ENCODE data around the gene TGFBRAP1.

The TGFBRAP1 gene

GRCh38 chr2:105274046-105274445 is 55.5 kb downstream of the TGFBRAP1 start:
- Histone ChIP-seq H3K27me3 (ENCODE audit: insufficient read depth, poor library complexity, severe bottlenecking) (no peaks in the 10 kb centered on the region), H3K4me3 (replicated peaks; ENCODE audit: insufficient read depth, low read length) (no peak overlapping the region), H3K27ac (replicated peaks) (no peak overlapping the region)
- DNase-seq (ENCODE audit: low read depth in 1 of 2, low spot score in 1 of 2): no peak
- TF ChIP-seq SPI1 (IDR thresholded peaks at IDR 0.05; ENCODE audit: borderline replicate concordance, low read depth) (no peak), GABPA (IDR thresholded peaks at IDR 0.05; ENCODE audit: low read depth) (no peak), POLR2AphosphoS5 (IDR thresholded peaks at IDR 0.05; ENCODE audit: low read depth) (no peak), CTCF (IDR thresholded peaks at IDR 0.05; ENCODE audit: insufficient read depth, low read length) (no peak), REST (IDR thresholded peaks at IDR 0.05; ENCODE audit: insufficient replicate concordance, low read depth) (no peak)

- no peak for TF ChIP-seq REST (IDR thresholded peaks at IDR 0.05; ENCODE audit: insufficient replicate concordance, low read depth)
- TF ChIP-seq GABPA (IDR thresholded peaks at IDR 0.05; ENCODE audit: low read depth): no peak
- no peak for TF ChIP-seq CTCF (IDR thresholded peaks at IDR 0.05; ENCODE audit: insufficient read depth, low read length)
- no peak for TF ChIP-seq SPI1 (IDR thresholded peaks at IDR 0.05; ENCODE audit: borderline replicate concordance, low read depth)
- no peak for TF ChIP-seq POLR2AphosphoS5 (IDR thresholded peaks at IDR 0.05; ENCODE audit: low read depth)
- Histone ChIP-seq H3K4me3 (replicated peaks; ENCODE audit: insufficient read depth, low read length) (no peak overlapping the region), H3K27ac (replicated peaks) (no peak overlapping the region), H3K27me3 (ENCODE audit: insufficient read depth, poor library complexity, severe bottlenecking) (no peaks in the 10 kb centered on the region)
- DNase-seq (ENCODE audit: low read depth in 1 of 2, low spot score in 1 of 2): no peak
These were observed 57.4 kb downstream of the TGFBRAP1 start for GRCh38 chr2:105272176-105272575.

DNA sequence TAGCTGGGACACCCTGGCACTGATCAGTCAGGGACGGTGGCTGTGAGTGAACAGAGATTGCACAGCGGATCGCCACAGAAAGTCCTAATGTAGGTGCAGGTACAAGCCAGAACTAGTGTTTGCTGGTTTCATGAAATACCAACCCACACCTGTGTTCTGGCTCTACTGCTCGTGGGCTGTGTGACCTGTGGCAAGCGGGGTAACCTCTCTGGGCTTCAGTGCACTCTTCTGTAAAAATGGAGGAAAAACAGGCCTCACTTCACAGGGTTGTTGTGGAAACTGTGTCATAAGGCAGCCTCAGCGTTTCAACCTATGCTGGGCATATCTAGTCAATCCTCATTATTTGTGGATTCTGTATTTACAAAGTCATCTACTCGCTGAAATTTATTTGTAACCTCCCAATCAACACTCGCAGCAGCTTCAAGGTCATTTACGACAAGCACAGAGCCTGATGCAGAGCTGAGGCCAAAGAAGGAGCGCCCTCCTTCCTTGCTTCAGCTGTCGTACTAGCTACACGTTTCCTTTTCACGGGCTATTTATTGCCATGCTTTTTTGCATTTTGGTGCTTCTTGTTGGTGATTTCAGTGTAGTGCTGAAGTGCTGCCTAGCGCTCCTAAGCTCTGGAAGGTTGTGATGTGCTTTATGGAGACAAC is 58.0 kb downstream of the TGFBRAP1 start:
- H3K27ac ChIP-seq (replicated peaks): no peak overlapping the region
- TF ChIP-seq POLR2AphosphoS5 (IDR thresholded peaks at IDR 0.05; ENCODE audit: low read depth): no peak
- no peak for TF ChIP-seq REST (IDR thresholded peaks at IDR 0.05; ENCODE audit: insufficient replicate concordance, low read depth)
- TF ChIP-seq SPI1 (IDR thresholded peaks at IDR 0.05; ENCODE audit: borderline replicate concordance, low read depth): no peak
- no peak overlapping the region for H3K4me3 ChIP-seq (replicated peaks; ENCODE audit: insufficient read depth, low read length)
- H3K27me3 ChIP-seq (ENCODE audit: insufficient read depth, poor library complexity, severe bottlenecking): no peaks in the 10 kb centered on the region
- no peak for DNase-seq (ENCODE audit: low read depth in 1 of 2, low spot score in 1 of 2)
